GM23338 (cell line): ENCODE results near the gene BCKDHA.

ENCODE experiments used
- CREB1 ChIP-seq: fragments of 250-450 bp; sonication (Bioruptor Pico); IDR thresholded peaks from 2 replicates; pipeline ENCODE4 v1.5.0; 2020; ENCODE audit warnings: low read depth, mild to moderate bottlenecking, moderate library complexity
- CTCF ChIP-seq, 2 experiments: fragments of 200-600 bp in 1 of 2; sonication (generic) in 1 of 2; conservative IDR thresholded peaks; 2 replicates each; pipeline versions ENCODE4 v1.5.1 to v1.6.1; 2016 to 2017; ENCODE audit warnings: antibody characterized with exemption in 2 of 2, low read depth in 2 of 2, mild to moderate bottlenecking in 2 of 2, moderate library complexity in 1 of 2
- EZH2 ChIP-seq: fragments of 200-600 bp; sonication (generic); IDR thresholded peaks from one replicate; pipeline ENCODE4 v1.8.0; 2017; ENCODE audit warnings: antibody characterized with exemption, mild to moderate bottlenecking, low read depth; ENCODE audit not compliant: unreplicated experiment
- JUNB ChIP-seq: IDR thresholded peaks from one replicate; pipeline ENCODE4 v1.6.1; 2016; ENCODE audit warnings: antibody characterized with exemption; ENCODE audit not compliant: unreplicated experiment
- POLR2AphosphoS5 ChIP-seq: IDR thresholded peaks from 2 replicates; pipeline ENCODE4 v1.6.1; 2016; ENCODE audit warnings: antibody characterized with exemption, low read depth
- STAT1 ChIP-seq: IDR thresholded peaks from one replicate; pipeline ENCODE4 v1.6.1; 2016; ENCODE audit warnings: antibody characterized with exemption; ENCODE audit not compliant: unreplicated experiment

GRCh38 chr19:41415154-41415571, 17.5 kb downstream of the BCKDHA start:
- no peak for TF ChIP-seq CTCF (conservative IDR thresholded peaks at IDR 0.05; ENCODE audit: low read depth in 2 of 2)
- TF ChIP-seq EZH2 = no peak
- TF ChIP-seq POLR2AphosphoS5 = no peak
- no peak for TF ChIP-seq JUNB
- TF ChIP-seq STAT1 = no peak
- TF ChIP-seq CREB1 (CRISPR knock-in tag) = no peak
